Fibroblast of the conjunctiva (primary cell): ENCODE data around the gene MTRF1.
"Not testable (repeated sequence)": the region's sequence is repeated elsewhere in the genome, so short reads cannot be mapped to it uniquely, and the experiment has no call there.

Experiments used
- DNase-seq: peaks from one replicate; pipeline ENCODE4 v3.0.0-alpha.2; 2010; ENCODE audit warnings: low read depth

The MTRF1 gene

DNA sequence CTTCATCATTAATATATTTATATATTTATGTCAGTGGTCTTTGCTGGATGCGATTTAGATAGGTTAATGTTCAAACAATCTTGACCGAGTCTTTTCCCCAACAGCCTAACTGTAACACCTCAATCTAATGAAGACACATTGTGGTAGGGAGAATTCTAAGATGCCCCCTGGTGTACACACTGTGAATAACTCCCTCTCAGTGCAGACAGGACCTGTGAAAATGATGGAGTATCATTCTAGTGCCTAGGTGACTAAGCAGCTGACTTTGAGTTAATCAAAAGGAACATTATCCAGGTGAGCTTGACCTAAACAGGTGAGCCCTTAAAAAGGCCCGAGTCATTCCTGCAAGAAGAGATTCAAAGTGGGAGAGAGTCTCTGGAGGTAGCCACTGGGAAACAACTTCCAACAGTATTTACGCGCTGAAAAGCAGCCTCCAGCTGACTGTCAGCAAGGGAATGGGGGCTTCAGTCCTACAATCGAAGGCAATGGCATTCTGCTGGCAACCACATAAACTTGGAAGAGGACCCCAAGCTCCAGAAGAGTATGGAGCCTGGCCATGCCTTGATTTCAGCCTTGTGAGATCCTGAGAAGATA lies 41.0 kb downstream of the MTRF1 start:
- DNase-seq = peak; percentile 18

- no peak for DNase-seq
Observed at GRCh38 chr13:41220401-41220800, 43.0 kb downstream of the MTRF1 start.

DNA sequence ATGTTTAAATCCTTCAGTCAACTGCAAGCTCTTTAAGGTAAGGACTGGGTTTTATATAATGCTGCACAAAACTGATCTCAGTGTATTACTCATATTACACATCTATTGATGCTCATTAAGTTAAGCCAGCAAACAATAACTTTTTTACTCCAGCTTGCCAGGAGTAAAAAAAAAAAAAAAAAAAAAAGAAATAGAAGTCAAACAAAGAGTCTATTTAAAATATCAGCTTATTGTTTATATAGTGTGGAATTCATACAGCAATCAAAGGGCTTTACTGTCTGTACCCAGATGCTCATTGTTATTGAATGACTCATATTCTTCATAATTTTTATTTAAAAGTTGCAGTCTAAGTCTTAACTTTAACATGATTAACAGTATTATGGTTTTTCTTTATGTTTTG lies 47.2 kb downstream of the MTRF1 start:
- DNase-seq = peak; percentile 21

DNA sequence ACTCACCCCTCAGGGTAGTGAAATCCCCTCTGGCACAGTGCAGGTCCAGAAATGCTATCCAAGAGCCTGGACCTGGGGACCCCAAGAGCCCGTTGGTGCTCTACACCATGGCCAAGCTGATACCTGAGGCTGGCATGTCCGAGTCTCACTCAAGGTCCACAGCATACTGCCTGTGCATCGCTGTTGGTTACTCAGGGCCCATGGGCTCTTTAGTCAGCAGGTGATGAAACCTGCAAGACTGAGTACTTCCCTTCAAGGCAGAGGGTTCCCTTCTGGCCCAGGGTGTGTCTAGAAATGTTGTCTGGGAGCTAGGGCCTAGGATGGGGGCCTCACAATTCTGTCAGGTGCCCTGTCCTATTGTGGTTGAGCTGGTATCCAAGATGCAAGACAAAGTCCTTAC lies 49.5 kb downstream of the MTRF1 start:
- no peak for DNase-seq

GRCh38 chr13:41213316-41213715 lies 50.1 kb downstream of the MTRF1 start:
- DNase-seq = no peak

GRCh38 chr13:41212881-41213280 lies 50.5 kb downstream of the MTRF1 start:
- no peak for DNase-seq

- DNase-seq = no peak
Observed at GRCh38 chr13:41211062-41211461, 52.3 kb downstream of the MTRF1 start.

- DNase-seq = no peak
Observed at GRCh38 chr13:41206467-41206866, 56.9 kb downstream of the MTRF1 start.

DNA sequence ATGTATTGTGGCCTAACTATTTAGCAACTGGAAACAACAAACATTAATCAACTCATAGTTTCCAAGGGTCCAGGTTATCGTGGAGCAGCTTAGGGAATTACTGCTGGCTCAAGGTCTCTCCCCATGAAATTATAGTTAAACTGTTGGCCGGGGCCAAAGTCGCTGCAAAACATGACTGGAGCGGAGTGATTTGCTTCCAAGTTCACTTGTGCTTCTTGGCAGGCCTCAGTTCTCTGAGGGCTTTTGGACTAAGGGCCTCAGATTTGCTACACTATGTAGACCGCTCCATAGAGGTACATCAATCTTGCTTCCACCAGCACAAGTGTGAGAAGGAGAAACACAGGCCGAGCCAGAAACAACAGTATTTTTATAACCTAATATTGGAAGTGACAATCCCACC lies 59.6 kb downstream of the MTRF1 start:
- DNase-seq = no peak

- DNase-seq = peak; percentile 8
Observed at GRCh38 chr13:41200126-41200525, 63.2 kb downstream of the MTRF1 start.

DNA sequence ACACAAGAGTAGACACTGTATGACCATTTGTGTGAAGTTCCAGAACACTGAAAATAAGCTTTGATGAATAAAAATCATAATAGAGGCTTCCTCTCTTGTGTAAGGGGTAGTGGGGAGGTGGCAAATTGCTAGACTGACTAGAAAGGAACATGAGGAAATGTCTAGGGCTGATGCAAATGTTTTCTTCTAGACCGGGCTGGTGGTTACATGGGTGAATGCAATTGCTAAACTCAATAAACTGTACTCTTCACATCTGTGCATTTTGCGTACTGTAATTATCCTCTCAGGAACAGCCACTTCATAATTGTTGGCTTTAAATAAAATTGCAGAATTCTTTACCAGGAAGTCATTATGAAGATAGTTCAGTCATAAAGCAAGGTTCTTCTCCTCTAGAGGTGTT lies 63.9 kb downstream of the MTRF1 start:
- DNase-seq = no peak

DNA sequence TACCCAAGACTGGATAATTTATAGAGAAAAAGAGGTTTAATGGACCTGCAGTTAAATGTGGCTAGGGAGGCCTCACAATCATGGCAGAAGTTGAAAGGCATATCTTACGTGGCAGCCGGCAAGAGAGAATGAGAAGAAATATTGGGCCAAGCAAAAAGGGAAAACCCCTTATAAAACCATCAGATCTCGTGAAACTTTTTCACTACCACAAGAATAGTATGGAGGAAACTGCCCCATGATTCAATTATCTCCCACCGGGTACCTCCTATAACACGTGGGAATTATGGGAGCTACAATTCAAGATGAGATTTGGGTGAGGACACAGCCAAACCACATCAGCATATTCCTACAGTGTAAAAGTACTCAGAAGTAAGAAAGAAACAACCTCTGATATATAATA lies 64.3 kb downstream of the MTRF1 start:
- DNase-seq = no peak

- DNase-seq = no peak
Observed at GRCh38 chr13:41196620-41197019, 66.8 kb downstream of the MTRF1 start.

- no peak for DNase-seq
Observed at GRCh38 chr13:41196011-41196410, 67.4 kb downstream of the MTRF1 start.

DNA sequence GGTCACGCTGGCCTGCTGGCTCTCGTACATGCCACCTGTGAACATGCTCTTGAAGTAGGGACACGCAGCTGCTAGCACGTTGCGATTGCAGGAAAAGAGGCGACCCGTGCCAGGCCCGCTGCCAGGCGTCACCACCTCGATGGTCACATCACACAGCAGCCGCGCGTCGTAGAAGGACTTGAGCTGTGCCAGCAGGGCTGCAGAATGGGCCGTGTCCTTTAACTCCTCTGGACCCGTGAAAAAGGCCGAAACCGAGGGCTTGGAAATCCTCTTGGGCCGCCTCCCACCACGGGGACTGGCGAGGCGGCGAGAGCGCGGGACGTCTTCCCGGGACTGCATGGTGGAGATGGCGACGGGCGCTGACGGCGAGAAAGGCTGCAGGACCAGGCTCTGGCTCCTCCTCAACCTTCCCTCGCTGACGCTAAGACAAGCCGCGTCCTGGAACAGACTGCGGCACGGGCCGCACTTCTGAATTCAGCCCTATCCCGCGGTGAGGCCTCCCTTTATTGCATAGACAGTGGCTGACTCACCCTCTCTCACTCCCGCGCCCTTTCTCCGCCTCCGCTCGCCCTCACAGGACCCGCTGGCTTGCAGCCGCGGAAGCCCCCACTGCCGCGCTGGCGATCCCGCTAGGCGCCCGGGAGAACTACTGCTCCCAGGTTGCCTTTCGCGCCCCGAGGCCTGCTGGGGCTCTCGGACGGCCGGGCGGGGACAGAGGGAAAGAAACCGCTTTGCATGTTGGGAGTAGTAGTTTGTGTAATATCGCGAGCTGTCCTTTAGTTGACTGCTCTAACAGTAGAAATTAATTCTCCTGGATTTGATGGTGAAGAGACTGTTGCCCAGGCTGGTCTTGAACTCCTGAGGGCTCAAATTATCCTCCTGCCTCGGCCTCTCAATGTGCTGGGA lies 69.2 kb downstream of the MTRF1 start, which contains the start of gene KBTBD7:
KBTBD7 (minus strand) TSS at position 651 of the 906 bp plus-strand sequence; CDS start at position 339, 312 bp downstream.
- peak; percentile 96 for DNase-seq

- no peak for DNase-seq
Observed at GRCh38 chr13:41193469-41193868, 69.9 kb downstream of the MTRF1 start.

DNA sequence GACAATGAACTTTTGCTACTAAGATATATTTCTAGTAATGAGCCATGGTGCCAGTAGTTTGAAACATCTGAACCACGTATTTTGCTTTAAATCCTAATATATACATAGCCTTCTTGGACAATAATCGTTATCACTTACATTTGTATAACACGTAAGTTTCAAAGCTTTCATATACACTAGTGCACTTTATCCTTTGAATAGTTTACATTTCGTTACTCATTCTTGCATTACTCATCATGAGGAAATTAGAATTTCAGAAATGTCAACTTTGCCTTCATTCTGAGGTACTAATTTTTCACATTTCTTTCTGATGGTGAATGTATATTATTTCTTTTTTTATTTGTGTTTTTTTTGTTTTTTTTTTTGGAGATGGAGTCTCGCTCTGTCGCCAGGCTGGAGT lies 74.8 kb downstream of the MTRF1 start:
- peak; percentile 27 for DNase-seq

GRCh38 chr13:41186481-41186880 lies 76.9 kb downstream of the MTRF1 start:
- DNase-seq = no peak

GRCh38 chr13:41182231-41182630 lies 81.1 kb downstream of the MTRF1 start:
- no peak for DNase-seq

DNA sequence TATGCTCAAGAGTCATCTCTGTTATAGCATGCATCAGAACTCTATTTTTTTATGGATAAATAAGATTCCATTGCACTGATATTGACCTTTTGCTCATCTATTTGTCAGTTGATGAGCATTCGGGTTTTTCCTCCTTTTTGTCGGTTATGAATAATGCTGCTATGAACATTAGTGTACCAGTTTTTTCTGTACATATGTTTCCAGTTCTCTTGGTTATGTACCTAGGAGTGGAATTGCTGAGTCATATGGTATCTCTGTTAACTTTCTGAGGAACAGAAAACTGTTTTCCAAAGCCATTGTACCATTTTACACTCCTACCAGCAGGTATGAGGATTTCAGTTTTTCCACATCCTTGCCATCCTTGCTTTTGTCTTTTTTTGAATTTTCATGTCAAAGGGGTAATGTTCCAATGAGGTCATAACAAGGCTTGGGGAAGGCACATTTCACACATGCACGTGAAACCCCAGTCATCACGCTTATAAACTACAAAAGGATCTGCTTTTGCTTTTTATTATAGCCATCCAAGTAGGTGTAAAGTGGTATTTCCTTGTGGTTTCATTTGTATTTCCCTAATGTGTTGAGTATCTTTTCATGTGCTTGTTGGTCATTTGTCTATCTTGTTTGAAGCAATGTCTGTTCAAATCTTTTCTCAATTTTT lies 83.7 kb downstream of the MTRF1 start:
- peak; percentile 60 for DNase-seq

DNA sequence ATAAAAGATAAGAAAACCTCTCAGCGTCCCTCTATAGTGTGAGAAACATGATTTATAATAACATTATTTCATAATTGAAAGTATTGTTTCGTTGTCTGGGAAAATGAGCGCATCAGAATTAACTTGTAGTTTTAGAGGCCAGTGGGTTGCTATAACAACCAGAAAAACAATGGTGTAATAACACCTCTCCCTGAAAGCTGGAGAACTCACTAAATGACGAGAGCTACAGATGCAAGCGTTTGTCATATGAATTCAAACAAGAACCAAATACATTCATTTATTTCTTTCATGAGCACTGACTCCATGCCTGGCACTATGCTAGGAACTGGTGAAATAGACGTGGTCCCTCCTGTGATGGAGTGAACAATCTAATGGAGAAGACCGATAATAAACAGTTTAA lies 85.3 kb downstream of the MTRF1 start:
- DNase-seq = peak; percentile 32

DNA sequence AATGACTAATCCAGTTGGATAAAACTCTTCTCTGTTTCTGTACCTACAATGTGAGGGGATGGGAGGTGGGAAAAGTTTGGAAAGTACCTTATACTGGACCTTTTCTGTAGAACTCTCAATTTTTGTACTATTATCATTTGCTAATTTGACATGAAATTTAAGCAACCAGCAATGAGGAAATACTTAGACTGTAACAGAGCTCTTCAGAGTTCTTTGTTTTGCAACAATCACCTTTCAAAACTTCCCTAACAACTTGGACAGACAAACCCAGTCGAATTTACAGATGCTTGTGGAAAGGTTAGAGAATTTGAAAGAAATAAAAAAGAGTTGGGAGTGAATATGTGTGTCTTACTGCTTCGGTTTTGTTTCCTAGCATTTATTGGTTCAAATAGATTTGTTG lies 85.8 kb downstream of the MTRF1 start:
- no peak for DNase-seq

- not testable (repeated sequence) for DNase-seq
Observed at GRCh38 chr13:41175576-41175975, 87.8 kb downstream of the MTRF1 start.
